ENCODE data around the gene CEBPA. TPM values are rescaled to one million over a fixed set of nuclear protein-coding genes. Genes with fewer than 3 reads are reported as not detected.
A peak's percentile ranks its signal among the peaks of the same experiment; 100 is the strongest.

CEBPA gene
- total RNA-seq (6.2 and 6.7 TPM in 2 replicates), polyA plus RNA-seq (2.4 and 3.2 TPM in 2 replicates)

DNA sequence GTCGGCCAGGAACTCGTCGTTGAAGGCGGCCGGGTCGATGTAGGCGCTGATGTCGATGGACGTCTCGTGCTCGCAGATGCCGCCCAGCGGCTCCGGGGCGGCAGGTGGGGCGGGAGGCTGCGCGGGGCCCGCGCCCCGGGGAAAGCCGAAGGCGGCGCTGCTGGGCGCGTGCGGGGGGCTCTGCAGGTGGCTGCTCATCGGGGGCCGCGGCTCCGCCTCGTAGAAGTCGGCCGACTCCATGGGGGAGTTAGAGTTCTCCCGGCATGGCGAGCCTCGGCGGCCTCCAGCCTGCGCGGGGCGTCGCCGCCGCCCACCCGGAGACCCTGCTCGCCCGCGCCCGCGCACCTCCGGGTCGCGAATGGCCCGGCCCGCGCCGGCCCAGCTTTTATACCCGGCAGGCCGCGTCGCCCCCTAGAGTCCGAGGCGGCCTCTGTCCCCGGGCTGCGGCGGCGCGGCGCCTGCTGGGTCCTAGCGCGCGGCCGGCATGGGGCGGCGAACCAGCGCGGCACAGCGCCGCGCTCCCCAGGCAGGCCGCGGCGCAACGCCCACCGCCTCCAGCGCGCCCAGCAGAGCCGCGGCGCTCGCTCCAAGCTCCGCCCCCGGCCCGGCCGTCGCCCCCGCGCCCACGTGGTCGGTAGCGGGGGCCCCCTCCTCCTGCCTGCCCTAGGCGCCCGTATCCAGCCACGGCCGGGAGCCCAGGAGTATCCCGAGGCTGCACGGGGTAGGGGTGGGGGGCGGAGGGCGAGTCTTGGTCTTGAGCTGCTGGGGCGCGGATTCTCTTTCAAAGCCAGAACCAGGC, at the start of gene CEBPA:
Gene CEBPA, minus strand, starts transcription at position 360 of the 799 bp plus-strand sequence. Its CDS starts 120 bp downstream, at position 240.
- Histone ChIP-seq H3K27me3 (peaks cover 33% of the 10 kb centered on the region), H3K4me1 (ENCODE audit: low read depth) (peaks cover 10% of the 10 kb centered on the region), H3K36me3 (no peaks in the 10 kb centered on the region), H3K9me3 (ENCODE audit: low read depth) (no peaks in the 10 kb centered on the region), H3K27ac (peak within 1 kb of the TSS; percentile 33), H3K4me3 (peak within 1 kb of the TSS; percentile 46)
- TF ChIP-seq, protein P1, sequence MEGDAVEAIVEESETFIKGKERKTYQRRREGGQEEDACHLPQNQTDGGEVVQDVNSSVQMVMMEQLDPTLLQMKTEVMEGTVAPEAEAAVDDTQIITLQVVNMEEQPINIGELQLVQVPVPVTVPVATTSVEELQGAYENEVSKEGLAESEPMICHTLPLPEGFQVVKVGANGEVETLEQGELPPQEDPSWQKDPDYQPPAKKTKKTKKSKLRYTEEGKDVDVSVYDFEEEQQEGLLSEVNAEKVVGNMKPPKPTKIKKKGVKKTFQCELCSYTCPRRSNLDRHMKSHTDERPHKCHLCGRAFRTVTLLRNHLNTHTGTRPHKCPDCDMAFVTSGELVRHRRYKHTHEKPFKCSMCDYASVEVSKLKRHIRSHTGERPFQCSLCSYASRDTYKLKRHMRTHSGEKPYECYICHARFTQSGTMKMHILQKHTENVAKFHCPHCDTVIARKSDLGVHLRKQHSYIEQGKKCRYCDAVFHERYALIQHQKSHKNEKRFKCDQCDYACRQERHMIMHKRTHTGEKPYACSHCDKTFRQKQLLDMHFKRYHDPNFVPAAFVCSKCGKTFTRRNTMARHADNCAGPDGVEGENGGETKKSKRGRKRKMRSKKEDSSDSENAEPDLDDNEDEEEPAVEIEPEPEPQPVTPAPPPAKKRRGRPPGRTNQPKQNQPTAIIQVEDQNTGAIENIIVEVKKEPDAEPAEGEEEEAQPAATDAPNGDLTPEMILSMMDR (IDR thresholded peaks at IDR 0.05; ENCODE audit: low read depth, low read length): no peak
- peak; percentile 85 to 95 for DNase-seq (ENCODE audit: low read depth in 1 of 2, low spot score in 1 of 2)

DNA sequence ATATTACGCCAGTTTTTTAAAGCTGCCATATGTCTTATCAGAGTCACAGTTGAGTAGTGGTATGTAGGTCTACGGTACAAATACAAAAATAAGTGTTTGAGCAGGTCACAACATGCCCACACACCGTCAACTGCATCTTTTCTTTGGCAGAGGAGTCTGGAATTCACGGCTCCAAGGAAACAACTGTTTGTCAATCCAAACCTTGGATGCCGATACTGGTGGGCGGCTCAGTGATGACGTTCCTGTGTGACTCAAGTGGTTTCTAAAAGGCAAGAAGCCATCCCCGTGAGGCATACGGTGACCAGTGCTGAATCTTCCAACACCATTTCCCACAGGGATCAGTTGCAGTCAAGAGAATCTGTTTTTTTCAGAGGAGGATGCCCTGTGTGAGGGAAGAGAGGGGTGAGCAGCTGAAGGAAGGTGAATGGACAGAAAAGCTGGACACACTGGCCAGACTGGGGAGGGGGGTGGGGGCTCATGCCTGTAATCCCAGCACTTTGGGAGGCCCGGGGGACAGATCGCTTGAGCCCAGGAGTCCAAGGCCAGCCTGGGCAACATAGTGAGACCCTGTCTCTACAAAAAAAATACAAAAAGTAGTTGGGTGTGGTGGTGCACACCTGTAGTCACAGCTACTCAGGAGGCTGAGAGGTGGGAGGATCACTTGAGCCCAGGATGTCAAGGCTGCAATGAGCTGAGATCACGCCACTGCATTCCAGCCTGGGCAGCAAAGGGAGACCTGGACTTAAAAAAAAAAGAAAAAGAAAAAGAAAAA, 48.4 kb upstream of the CEBPA start:
- DNase-seq (ENCODE audit: low read depth in 1 of 2, low spot score in 1 of 2): peak in 1 of 2 donors; percentile 69
- Histone ChIP-seq H3K4me1 (ENCODE audit: low read depth) (no peaks in the 10 kb centered on the region), H3K27ac (no peak overlapping the region), H3K9me3 (ENCODE audit: low read depth) (no peaks in the 10 kb centered on the region), H3K27me3 (peaks cover 4% of the 10 kb centered on the region), H3K36me3 (no peaks in the 10 kb centered on the region), H3K4me3 (no peak overlapping the region)
- TF ChIP-seq, protein P1 (IDR thresholded peaks at IDR 0.05; ENCODE audit: low read depth, low read length): no peak

DNA sequence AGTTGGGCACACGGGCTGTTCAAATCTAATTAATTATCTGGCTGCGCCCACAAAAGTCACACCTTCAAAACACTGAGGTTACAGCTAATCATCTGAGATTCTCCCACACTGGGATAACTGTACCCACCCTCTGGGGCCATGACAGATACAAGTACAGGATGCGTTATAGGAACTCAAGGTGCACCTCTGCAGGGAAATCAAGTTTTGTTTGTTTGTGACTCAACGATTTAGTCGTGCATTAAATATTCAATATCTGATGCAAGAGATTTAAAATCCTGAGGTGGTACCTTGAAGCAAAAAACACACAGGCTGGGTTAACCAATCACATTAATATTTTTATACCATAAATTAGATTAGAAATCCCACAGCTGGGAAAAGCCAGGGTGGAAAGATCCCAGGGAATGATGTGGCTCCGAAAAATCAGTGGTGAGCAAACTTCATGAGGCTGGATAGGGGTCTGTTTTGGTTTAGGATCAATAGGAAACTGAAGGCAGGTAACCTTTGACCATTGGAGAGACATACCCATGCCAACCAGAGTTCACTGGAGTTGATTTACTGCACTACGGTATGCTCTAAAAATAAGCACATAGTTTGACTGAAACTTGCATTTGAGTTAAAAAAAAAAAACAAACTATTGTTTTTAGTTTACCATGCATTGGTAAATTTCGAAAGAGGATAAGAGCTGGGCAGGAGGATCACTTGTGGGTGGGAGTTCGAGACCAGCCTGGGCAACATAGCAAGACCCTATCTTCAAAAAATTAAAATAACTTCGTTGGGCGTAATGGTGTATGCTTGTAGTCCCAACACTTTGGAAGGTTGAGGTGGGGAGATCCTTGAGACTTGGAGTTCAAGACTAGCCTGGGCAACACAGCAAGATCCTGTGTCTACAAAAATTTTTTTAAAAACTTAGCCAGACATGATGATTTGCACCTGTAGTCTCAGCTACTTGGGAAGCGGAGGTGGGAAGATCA, 47.3 kb upstream of the CEBPA start:
- no peaks in the 10 kb centered on the region for H3K4me1 ChIP-seq (ENCODE audit: low read depth)
- TF ChIP-seq, protein P1 (IDR thresholded peaks at IDR 0.05; ENCODE audit: low read depth, low read length): no peak
- H3K27ac ChIP-seq: no peak overlapping the region
- peaks cover 15% of the 10 kb centered on the region for H3K27me3 ChIP-seq
- H3K4me3 ChIP-seq: no peak overlapping the region
- H3K36me3 ChIP-seq: no peaks in the 10 kb centered on the region
- no peak for DNase-seq (ENCODE audit: low read depth in 1 of 2, low spot score in 1 of 2)
- no peaks in the 10 kb centered on the region for H3K9me3 ChIP-seq (ENCODE audit: low read depth)

DNA sequence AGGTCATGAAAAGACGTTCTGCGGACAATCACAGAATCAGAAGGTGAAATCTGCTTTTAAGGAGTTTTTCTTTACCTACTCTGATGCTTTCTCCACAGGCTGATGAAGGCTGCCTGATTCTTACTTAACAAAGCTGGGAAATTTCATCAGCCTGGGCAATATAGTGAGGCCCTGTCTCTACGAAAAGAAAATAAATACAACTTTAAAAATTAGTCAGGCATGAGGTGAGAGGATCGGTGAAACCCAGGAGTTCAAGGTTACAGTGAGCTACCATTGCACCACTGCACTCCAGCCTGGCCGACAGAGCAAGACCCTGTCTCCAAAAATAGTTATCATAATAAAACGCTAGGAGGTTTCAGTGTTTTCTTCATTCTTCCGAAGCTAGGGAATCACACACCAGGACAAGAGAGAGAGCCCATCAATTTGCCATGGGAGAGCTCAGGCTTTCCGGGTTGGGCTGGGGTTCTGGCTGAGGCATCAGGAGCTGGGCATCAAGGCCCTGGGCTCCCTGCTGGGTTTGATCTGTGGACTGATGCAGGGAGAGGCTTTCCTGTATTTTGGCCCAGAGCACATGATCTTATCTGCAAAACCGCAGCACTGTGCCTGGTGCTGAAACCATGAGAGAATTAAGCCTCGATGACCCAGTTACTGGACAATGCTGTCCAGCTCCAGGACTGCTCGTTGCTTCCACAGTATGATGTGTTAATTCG, 46.1 kb upstream of the CEBPA start:
- no peaks in the 10 kb centered on the region for H3K36me3 ChIP-seq
- TF ChIP-seq, protein P1 (IDR thresholded peaks at IDR 0.05; ENCODE audit: low read depth, low read length): no peak
- peak in 1 of 2 donors; percentile 38 for DNase-seq (ENCODE audit: low read depth in 1 of 2, low spot score in 1 of 2)
- H3K27me3 ChIP-seq: peaks cover 16% of the 10 kb centered on the region
- H3K4me3 ChIP-seq: no peak overlapping the region
- H3K27ac ChIP-seq: no peak overlapping the region
- no peaks in the 10 kb centered on the region for H3K4me1 ChIP-seq (ENCODE audit: low read depth)
- H3K9me3 ChIP-seq (ENCODE audit: low read depth): no peaks in the 10 kb centered on the region
